Activated T-cell treated with anti-CD3 and anti-CD28 coated beads, Interleukin-2, amount 50 U/mL, for 72 hours (primary cell): ENCODE data around the gene EPB41L5. TPM values are rescaled to one million over a fixed set of nuclear protein-coding genes. Genes with fewer than 3 reads are reported as not detected.
A peak's percentile ranks its signal among the peaks of the same experiment; 100 is the strongest.
"Not testable (repeated sequence)": the region's sequence is repeated elsewhere in the genome, so short reads cannot be mapped to it uniquely, and the experiment has no call there.

Experiments
- ATAC-seq, 2 donors: fragments of 150-1000 bp; cut with Tn5 transposase; replicated peaks in 1 of 2; 2 replicates each; pipeline ENCODE4 v1.10.0; 2021; ENCODE audit warnings: moderate library complexity in 2 of 2, mild to moderate bottlenecking in 1 of 2
- DNase-seq, 2 donors: peaks; one replicate each; pipeline ENCODE4 v3.0.0; 2021 to 2022; ENCODE audit warnings: mixed read lengths in 1 of 2
- H3K27ac Mint-ChIP-seq: one replicate; pipeline ENCODE4 v1.8.0; 2022; ENCODE audit warnings: mild to moderate bottlenecking, moderate library complexity, mixed read lengths
- H3K27me3 Mint-ChIP-seq: one replicate; pipeline ENCODE4 v1.8.0; 2022; ENCODE audit warnings: low read depth, mixed read lengths
- H3K36me3 Mint-ChIP-seq, 2 donors: one replicate each; pipeline ENCODE4 v1.8.0; 2022; ENCODE audit warnings: mixed read lengths in 2 of 2, mild to moderate bottlenecking in 1 of 2; ENCODE audit not compliant: insufficient read depth in 2 of 2
- H3K4me1 Mint-ChIP-seq: one replicate; pipeline ENCODE4 v1.8.0; 2022; ENCODE audit warnings: low read depth, mixed read lengths
- H3K4me3 Mint-ChIP-seq, 2 donors: one replicate each; pipeline ENCODE4 v1.8.0; 2022; ENCODE audit warnings: mild to moderate bottlenecking in 2 of 2, mixed read lengths in 2 of 2, moderate library complexity in 2 of 2
- H3K9me3 Mint-ChIP-seq, 2 donors: one replicate each; pipeline ENCODE4 v1.8.0; 2022; ENCODE audit warnings: mixed read lengths in 2 of 2
- total RNA-seq, 2 donors: library from RNA; stranded (reverse); gene quantifications; one replicate each; pipeline ENCODE4 v1.2.3, GENCODE V29; 2022

The EPB41L5 gene
- total RNA-seq, 2 donors from 2014 or later: 4.1 to 5.3 TPM

- Mint-ChIP-seq H3K9me3 (no peaks in the 10 kb centered on the region), H3K27me3 (no peaks in the 10 kb centered on the region), H3K36me3 (no peaks in the 10 kb centered on the region), H3K27ac (no peak overlapping the region), H3K4me1 (peaks cover 10% of the 10 kb centered on the region), H3K4me3 (peak overlapping the region; percentile 78 to 92)
- ATAC-seq (no peak), DNase-seq (no peak)
Observed at GRCh38 chr2:120014226-120014980, 1.5 kb downstream of the EPB41L5 start.

GRCh38 chr2:120016800-120017199 is 3.9 kb downstream of the EPB41L5 start:
- Mint-ChIP-seq H3K9me3 (no peaks in the 10 kb centered on the region), H3K27ac (no peak overlapping the region), H3K36me3 (no peaks in the 10 kb centered on the region), H3K27me3 (no peaks in the 10 kb centered on the region), H3K4me3 (no peak overlapping the region), H3K4me1 (peaks cover 9% of the 10 kb centered on the region)
- ATAC-seq: no peak
- DNase-seq: no peak

- Mint-ChIP-seq H3K27me3 (no peaks in the 10 kb centered on the region), H3K4me1 (peaks cover 5% of the 10 kb centered on the region), H3K27ac (no peak overlapping the region), H3K9me3 (no peaks in the 10 kb centered on the region), H3K36me3 (no peaks in the 10 kb centered on the region), H3K4me3 (no peak overlapping the region)
- DNase-seq: no peak
- no peak for ATAC-seq
Observed at GRCh38 chr2:120017201-120017600, 4.3 kb downstream of the EPB41L5 start.

DNA sequence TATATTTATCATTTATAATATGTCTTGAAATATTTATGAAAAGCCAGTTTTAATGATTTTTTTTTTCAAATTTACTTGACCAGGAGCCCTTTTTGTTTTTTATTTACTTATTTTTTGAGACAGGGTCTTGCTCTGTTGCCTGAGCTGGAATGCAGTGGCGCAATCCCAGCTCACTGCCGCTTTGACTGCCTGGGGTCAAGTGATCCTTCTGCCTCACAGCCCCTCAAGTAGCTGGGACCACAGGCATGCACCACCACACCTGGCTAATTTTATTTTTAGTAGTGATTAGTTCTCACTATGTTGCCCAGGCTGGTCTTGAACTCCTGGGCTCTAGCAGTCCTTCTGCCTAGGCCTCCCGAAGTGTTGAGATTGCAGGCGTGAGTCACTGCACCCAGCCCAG is 5.7 kb downstream of the EPB41L5 start:
- Mint-ChIP-seq H3K9me3 (peaks cover 0 to 3% of the 10 kb centered on the region in 2 donors), H3K27me3 (no peaks in the 10 kb centered on the region), H3K4me1 (no peaks in the 10 kb centered on the region), H3K4me3 (no peak overlapping the region), H3K36me3 (no peaks in the 10 kb centered on the region), H3K27ac (no peak overlapping the region)
- DNase-seq (no peak), ATAC-seq (no peak)

DNA sequence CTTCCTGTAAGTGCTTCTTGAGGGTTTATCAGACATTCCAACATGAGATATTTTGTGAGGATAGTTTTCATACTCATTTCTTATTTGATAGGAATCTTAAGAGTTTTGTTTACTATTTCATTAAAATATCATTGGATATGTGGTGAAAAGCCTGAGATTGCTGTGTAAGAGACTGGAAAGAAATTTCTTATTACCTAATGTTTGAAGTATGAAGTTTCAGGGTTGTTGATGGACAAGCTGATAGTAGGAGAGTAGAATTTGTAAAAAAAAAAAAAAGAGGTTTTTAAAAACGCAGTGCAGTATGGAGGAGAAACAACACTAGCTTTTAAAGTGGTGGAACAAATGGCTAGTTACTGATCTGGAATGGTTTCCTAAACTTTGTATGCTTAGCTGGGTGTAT is 7.7 kb downstream of the EPB41L5 start:
- no peaks in the 10 kb centered on the region for H3K27me3 Mint-ChIP-seq
- H3K36me3 Mint-ChIP-seq: peaks cover 7 to 8% of the 10 kb centered on the region in 2 donors
- no peak overlapping the region for H3K4me3 Mint-ChIP-seq
- no peaks in the 10 kb centered on the region for H3K4me1 Mint-ChIP-seq
- no peak overlapping the region for H3K27ac Mint-ChIP-seq
- DNase-seq (no peak), ATAC-seq (no peak)
- peaks cover 0 to 6% of the 10 kb centered on the region in 2 donors for H3K9me3 Mint-ChIP-seq

- not testable (repeated sequence) for H3K9me3 Mint-ChIP-seq, ATAC-seq, H3K27ac Mint-ChIP-seq, H3K27me3 Mint-ChIP-seq, H3K4me1 Mint-ChIP-seq, H3K36me3 Mint-ChIP-seq, DNase-seq, H3K4me3 Mint-ChIP-seq
Observed at GRCh38 chr2:120022505-120022904, 9.6 kb downstream of the EPB41L5 start.

DNA sequence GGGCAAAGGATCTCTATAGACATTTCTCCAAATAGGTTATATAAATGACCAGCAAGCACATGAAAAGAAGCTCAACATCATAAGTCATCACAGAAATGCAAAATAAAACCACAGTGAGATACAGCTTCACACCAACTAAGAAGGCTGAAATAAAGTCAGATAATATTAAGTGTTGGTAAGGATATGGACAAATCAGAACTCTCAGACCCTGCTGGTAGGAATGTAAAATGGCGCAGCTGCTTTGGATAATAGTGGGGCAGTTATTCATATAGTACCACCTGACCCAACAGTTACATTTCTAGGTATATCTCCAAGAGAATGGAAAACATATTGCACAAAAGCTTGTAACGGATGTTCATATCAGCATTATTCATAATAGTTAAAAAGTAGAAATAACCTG is 14.0 kb downstream of the EPB41L5 start:
- Mint-ChIP-seq H3K36me3 (peaks cover 7 to 8% of the 10 kb centered on the region in 2 donors), H3K27ac (no peak overlapping the region), H3K4me1 (no peaks in the 10 kb centered on the region), H3K4me3 (no peak overlapping the region), H3K27me3 (no peaks in the 10 kb centered on the region), H3K9me3 (peaks cover 2 to 9% of the 10 kb centered on the region in 2 donors)
- no peak for DNase-seq
- ATAC-seq: no peak

DNA sequence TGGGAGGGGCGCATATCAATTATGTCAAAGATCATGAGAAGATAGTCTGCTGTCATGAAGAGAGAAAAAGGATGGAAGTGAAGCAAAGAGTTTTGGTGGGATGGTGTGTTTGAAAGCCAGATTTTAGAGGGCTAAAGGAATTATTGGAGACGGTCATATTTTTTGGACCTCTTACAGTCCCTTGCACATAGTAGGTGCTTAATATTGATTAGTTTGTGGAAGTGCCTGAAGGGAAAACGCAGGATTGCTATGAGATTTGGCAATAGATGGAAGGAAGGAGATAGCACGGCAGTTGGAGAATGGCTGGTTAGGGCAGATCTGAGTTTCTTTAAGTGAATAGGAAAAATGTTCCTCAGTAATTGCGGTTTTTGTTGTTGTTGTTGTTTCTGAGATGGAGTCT is 15.9 kb downstream of the EPB41L5 start:
- H3K27ac Mint-ChIP-seq: no peak overlapping the region
- H3K27me3 Mint-ChIP-seq: no peaks in the 10 kb centered on the region
- H3K36me3 Mint-ChIP-seq: peaks cover 7 to 8% of the 10 kb centered on the region in 2 donors
- H3K9me3 Mint-ChIP-seq: peaks cover 2 to 6% of the 10 kb centered on the region in 2 donors
- no peak for DNase-seq
- no peak for ATAC-seq
- no peak overlapping the region for H3K4me3 Mint-ChIP-seq
- H3K4me1 Mint-ChIP-seq: no peaks in the 10 kb centered on the region

DNA sequence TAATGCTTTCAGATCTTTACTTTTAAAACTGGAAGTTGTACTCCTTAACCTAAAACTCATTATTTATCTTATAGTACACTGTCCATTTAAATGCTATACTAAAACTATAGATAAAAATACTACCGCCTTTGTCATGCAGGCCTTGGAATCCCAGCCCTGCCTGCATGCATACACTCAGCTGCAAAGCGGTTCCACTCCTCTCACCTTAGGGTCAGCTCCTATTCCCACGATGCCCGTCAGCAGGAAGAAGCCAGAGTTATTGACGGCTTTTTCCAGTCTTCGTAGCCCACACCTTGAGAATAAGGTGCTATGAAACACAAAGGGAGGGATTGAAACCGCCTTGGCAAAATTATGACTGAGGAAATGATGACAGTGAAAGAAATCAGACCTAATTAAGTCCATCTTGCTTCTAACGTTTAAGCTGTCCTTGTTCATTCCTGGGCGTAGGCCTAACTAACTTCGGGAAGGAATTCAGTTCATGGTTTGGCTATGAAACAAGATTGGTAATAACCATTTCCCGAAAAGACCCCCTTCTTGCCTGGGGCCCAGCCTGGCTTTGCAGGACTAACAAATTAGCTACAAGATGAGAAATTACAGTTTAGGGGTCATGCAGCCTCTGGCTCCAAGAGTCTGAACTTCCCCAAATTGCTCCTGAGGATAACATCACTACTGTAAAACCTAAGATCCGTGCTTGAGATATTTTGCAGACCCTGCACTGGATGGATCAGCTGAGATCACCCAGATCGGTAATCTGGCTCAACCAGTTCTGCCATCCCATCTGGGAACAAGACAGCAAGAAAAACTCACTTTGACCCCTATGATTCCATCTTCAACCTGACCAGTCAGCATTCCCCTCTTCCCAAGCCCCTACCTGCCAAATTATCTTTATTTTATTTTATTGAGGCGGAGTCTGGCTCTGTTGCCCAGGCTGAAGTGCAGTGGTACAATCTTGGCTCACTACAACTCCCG is 17.1 kb downstream of the EPB41L5 start:
- Mint-ChIP-seq H3K27me3 (no peaks in the 10 kb centered on the region), H3K4me1 (no peaks in the 10 kb centered on the region), H3K9me3 (peaks cover 2 to 6% of the 10 kb centered on the region in 2 donors), H3K36me3 (peaks cover 3 to 4% of the 10 kb centered on the region in 2 donors), H3K27ac (no peak overlapping the region), H3K4me3 (no peak overlapping the region)
- DNase-seq: no peak
- no peak for ATAC-seq

GRCh38 chr2:120032297-120032696 is 19.4 kb downstream of the EPB41L5 start:
- no peak for DNase-seq
- no peak for ATAC-seq
- Mint-ChIP-seq H3K27me3 (no peaks in the 10 kb centered on the region), H3K4me1 (no peaks in the 10 kb centered on the region), H3K9me3 (no peaks in the 10 kb centered on the region), H3K27ac (no peak overlapping the region), H3K4me3 (no peak overlapping the region), H3K36me3 (no peaks in the 10 kb centered on the region)

GRCh38 chr2:120034027-120034426 is 21.1 kb downstream of the EPB41L5 start:
- no peak overlapping the region for H3K27ac Mint-ChIP-seq
- peaks cover 0 to 1% of the 10 kb centered on the region in 2 donors for H3K9me3 Mint-ChIP-seq
- H3K36me3 Mint-ChIP-seq: peaks cover 0 to 1% of the 10 kb centered on the region in 2 donors
- DNase-seq (no peak), ATAC-seq (no peak)
- no peak overlapping the region for H3K4me3 Mint-ChIP-seq
- no peaks in the 10 kb centered on the region for H3K4me1 Mint-ChIP-seq
- H3K27me3 Mint-ChIP-seq: no peaks in the 10 kb centered on the region

GRCh38 chr2:120034621-120035020 is 21.7 kb downstream of the EPB41L5 start:
- Mint-ChIP-seq H3K27me3 (no peaks in the 10 kb centered on the region), H3K9me3 (peaks cover 0 to 3% of the 10 kb centered on the region in 2 donors), H3K36me3 (peaks cover 0 to 2% of the 10 kb centered on the region in 2 donors), H3K4me1 (no peaks in the 10 kb centered on the region), H3K27ac (no peak overlapping the region), H3K4me3 (no peak overlapping the region)
- ATAC-seq (no peak), DNase-seq (no peak)

DNA sequence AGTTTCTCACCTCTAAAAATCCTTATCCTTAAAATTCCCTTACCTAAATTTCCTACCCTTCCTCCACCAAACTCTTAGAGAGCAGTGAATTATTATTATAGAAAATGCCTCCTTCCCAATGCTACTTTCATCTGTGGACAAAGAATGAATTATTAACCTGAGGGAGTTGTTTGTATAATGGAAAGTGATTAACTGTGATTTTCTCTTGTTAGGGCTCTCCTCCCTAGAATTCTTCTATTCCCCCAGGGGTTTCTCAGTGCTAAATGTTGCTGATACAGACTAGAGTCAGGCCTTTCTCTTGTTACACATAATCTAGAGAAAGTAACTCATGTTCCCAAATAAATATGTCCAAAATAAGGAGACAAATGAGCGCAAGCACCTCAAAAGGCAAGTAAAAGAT is 23.3 kb downstream of the EPB41L5 start:
- Mint-ChIP-seq H3K9me3 (peaks cover 0 to 3% of the 10 kb centered on the region in 2 donors), H3K27me3 (no peaks in the 10 kb centered on the region), H3K36me3 (peaks cover 0 to 2% of the 10 kb centered on the region in 2 donors), H3K4me3 (no peak overlapping the region), H3K27ac (no peak overlapping the region), H3K4me1 (no peaks in the 10 kb centered on the region)
- DNase-seq: no peak
- ATAC-seq: no peak
